Astrocyte of the spinal cord (primary cell): ENCODE measurements around the gene HP1BP3.

ENCODE experiments used
- DNase-seq: peaks from one replicate; pipeline ENCODE4 v3.0.0; 2011; ENCODE audit warnings: low read depth, low spot score
- H3K4me3 ChIP-seq: 2 replicates; pipeline ENCODE4 v1.5.1; 2011; ENCODE audit warnings: low read depth, mild to moderate bottlenecking, low read length, moderate library complexity
- CTCF ChIP-seq: IDR thresholded peaks from 2 replicates; pipeline ENCODE4 v1.5.1; 2012; ENCODE audit warnings: low read depth, mild to moderate bottlenecking, low read length, inconsistent platforms
- in situ Hi-C: cut with HindIII; loops from 2 replicates; pipeline ENCODE4 v1.10.0; 2017; ENCODE audit warnings: low sequenced_read_pairs

Gene HP1BP3

GRCh38 chr1:20702416-20702815, 84.7 kb downstream of the HP1BP3 start:
- no peak overlapping the region for H3K4me3 ChIP-seq
- in situ Hi-C loops: no loop called here
- TF ChIP-seq CTCF: peak; percentile 66
- DNase-seq: peak; percentile 18

DNA sequence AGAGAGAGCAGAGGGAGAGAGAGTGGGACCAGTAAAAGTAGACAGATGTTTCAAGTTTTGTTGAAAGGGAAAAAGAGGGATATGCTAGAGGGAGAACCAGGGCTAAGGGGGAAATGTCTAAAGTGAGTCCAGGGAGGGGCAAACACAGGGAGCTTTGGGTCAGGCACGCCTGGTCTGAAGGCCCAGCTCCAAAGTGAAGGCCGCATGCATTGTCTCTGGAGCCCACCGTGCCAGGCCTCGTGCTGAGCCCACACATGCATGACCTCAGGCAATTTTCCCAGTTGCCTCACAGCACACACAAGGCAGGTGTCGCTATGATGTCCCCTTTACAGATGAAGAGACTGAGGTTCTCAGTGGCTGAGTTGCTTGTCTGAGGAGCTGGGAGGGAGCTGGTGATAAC, 85.3 kb downstream of the HP1BP3 start:
- no peak for TF ChIP-seq CTCF
- no peak overlapping the region for H3K4me3 ChIP-seq
- no peak for DNase-seq
- in situ Hi-C loops: no loop called here

GRCh38 chr1:20701446-20701845, 85.7 kb downstream of the HP1BP3 start:
- no peak for DNase-seq
- TF ChIP-seq CTCF: no peak
- in situ Hi-C loops: no loop called here
- no peak overlapping the region for H3K4me3 ChIP-seq

GRCh38 chr1:20700636-20701215, 86.4 kb downstream of the HP1BP3 start:
- in situ Hi-C loops: no loop called here
- TF ChIP-seq CTCF: no peak
- H3K4me3 ChIP-seq: no peak overlapping the region
- DNase-seq: no peak

DNA sequence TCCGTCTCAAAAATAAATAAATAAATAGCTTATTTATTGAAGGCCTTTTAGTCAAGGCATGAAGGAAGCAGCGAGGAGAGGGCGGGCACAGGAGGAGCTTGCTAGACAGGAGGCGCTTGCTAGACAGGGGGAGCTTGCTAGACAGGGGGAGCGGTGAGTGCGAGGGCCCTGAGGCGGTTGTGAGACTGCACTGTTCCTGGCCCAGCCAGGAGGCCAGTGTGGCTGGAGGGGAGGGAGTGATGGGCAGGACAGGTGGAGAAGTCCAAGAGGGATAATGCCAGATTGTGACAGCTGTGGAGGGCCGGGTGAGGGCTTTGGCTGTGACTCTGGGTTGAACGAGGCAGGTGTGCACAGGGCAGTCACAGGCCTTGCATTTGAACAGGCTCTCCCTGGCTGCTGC, 87.5 kb downstream of the HP1BP3 start:
- in situ Hi-C loops: no loop called here
- no peak for TF ChIP-seq CTCF
- no peak for DNase-seq
- no peak overlapping the region for H3K4me3 ChIP-seq

GRCh38 chr1:20698195-20698910, 88.8 kb downstream of the HP1BP3 start:
- no peak overlapping the region for H3K4me3 ChIP-seq
- in situ Hi-C loops: no loop called here
- no peak for TF ChIP-seq CTCF
- peak; percentile 66 for DNase-seq
